HCT116 (cell line): ENCODE data around the gene C17orf67.

Source experiments
- JUND ChIP-seq: IDR thresholded peaks from 2 replicates; pipeline ENCODE4 v1.6.1; 2012
- POLR2A ChIP-seq: IDR thresholded peaks from 2 replicates; pipeline ENCODE4 v1.7.0; 2011; ENCODE audit warnings: borderline replicate concordance; ENCODE audit not compliant: insufficient read depth, insufficient read length; ENCODE audit errors: extremely low read depth
- POLR2AphosphoS5 ChIP-seq: IDR thresholded peaks from 2 replicates; pipeline ENCODE4 v1.6.1; 2011; ENCODE audit warnings: mild to moderate bottlenecking, low read depth, low read length, moderate library complexity
- RAD21 ChIP-seq: IDR thresholded peaks from 2 replicates; pipeline ENCODE4 v1.6.1; 2012; ENCODE audit warnings: low read depth, mild to moderate bottlenecking
- SP1 ChIP-seq: IDR thresholded peaks from 2 replicates; pipeline ENCODE4 v1.6.1; 2012; ENCODE audit warnings: low read depth
- SRF ChIP-seq: IDR thresholded peaks from 2 replicates; pipeline ENCODE4 v1.6.1; 2012; ENCODE audit warnings: low read depth
- ZNF274 ChIP-seq: fragments of 200-500 bp; sonication (Bioruptor generic); IDR thresholded peaks from 2 replicates; pipeline ENCODE4 v1.6.1; 2014; ENCODE audit warnings: mild to moderate bottlenecking, low read depth, low read length, inconsistent platforms
- TF ChIP-seq, protein P1 (sequence below), 3 experiments: fragments of 200-600 bp in 1 of 3; sonication (generic) in 1 of 3; IDR thresholded peaks in 2 of 3; conservative IDR thresholded peaks in 1 of 3; 2 replicates each; pipeline ENCODE4 v1.5.1; 2012 to 2017; ENCODE audit warnings: low read depth in 2 of 3, low read length in 2 of 3, antibody characterized with exemption in 1 of 3, borderline replicate concordance in 1 of 3, control low read depth in 1 of 3, mild to moderate bottlenecking in 1 of 3, mixed read lengths in 1 of 3, mixed run types in 1 of 3, moderate library complexity in 1 of 3; ENCODE audit not compliant: insufficient read depth in 1 of 3

DNA sequence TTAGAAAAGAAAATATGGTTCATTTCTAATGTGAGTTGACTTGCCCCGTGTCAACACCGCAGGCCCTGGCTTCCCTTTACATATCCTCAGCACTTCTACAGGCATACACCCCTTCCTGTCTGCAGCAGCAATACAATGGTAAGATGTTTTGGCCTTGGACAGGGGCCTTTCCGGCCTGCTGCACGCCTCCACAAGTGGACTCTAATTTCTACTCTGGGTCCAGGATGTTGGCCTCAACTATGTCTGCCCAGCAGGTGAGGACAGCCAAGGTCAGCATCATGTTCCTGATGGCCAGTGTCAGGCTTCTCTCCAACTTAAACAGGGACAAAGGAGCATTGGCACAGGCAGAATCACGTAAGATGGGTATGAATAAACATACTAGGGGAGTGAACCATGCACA, 11.0 kb downstream of the C17orf67 start:
- TF ChIP-seq POLR2AphosphoS5 (no peak), JUND (no peak), POLR2A (no peak), SP1 (no peak), RAD21 (no peak), SRF (no peak), ZNF274 (no peak)
- TF ChIP-seq, protein P1, sequence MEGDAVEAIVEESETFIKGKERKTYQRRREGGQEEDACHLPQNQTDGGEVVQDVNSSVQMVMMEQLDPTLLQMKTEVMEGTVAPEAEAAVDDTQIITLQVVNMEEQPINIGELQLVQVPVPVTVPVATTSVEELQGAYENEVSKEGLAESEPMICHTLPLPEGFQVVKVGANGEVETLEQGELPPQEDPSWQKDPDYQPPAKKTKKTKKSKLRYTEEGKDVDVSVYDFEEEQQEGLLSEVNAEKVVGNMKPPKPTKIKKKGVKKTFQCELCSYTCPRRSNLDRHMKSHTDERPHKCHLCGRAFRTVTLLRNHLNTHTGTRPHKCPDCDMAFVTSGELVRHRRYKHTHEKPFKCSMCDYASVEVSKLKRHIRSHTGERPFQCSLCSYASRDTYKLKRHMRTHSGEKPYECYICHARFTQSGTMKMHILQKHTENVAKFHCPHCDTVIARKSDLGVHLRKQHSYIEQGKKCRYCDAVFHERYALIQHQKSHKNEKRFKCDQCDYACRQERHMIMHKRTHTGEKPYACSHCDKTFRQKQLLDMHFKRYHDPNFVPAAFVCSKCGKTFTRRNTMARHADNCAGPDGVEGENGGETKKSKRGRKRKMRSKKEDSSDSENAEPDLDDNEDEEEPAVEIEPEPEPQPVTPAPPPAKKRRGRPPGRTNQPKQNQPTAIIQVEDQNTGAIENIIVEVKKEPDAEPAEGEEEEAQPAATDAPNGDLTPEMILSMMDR (IDR thresholded peaks at IDR 0.05 in 2 of 3, conservative IDR thresholded peaks at IDR 0.05 in 1 of 3; ENCODE audit: borderline replicate concordance in 1 of 3, insufficient read depth in 1 of 3, low read depth in 2 of 3, low read length in 2 of 3) = no peak
